ENCODE data around the gene LUZP1.

LUZP1 gene

GRCh38 chr1:23116921-23117699 is 51.5 kb downstream of the LUZP1 start:
- DNase-seq (ENCODE audit: low spot score) = no peak

GRCh38 chr1:23116216-23116836 is 52.3 kb downstream of the LUZP1 start:
- DNase-seq (ENCODE audit: low spot score) = no peak

GRCh38 chr1:23114424-23115079 is 54.1 kb downstream of the LUZP1 start:
- DNase-seq (ENCODE audit: low spot score) = no peak

DNA sequence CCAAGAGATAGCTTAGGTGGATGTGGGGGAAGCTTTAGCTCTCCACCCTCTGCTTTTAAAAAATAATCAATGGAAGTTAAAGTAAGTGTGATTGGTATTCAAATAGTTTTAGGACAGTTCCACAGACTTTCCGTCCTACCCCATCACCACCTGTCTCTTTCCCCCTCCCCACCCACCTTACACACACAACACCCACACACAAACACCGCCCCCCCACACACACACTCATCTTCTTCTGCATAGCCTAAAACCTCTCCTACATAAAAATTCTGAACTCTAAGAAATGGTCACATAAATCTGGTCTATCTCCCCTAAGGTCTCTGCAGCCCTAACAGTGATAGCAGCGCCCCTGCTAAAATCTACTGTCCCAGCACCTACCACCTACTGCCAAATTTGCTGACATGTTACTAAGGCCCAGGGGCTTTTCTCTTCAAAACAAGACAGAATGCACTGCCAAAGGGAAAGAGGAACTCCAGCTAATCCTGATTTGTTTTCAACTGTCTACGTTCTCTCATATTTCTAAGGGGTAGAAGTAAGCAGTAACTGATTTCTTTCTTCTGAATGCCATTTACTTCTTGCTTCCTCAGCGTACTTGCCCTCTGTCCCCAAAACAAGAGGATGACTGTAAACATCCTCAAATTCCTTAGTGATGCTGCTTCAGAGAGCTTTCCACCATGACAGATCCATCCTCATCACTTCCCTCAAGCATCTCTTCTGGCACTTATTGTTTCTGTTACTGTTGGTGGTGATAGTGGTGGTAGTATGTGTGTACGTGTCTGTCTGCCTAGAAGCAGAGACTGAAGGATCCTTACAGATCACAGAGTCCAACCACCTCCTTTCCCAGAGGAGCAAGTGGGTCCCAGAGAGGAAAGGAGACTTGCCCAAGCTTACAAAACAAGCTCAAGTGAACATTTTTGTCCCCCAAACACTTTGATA is 56.8 kb downstream of the LUZP1 start:
- DNase-seq (ENCODE audit: low spot score) = no peak

DNA sequence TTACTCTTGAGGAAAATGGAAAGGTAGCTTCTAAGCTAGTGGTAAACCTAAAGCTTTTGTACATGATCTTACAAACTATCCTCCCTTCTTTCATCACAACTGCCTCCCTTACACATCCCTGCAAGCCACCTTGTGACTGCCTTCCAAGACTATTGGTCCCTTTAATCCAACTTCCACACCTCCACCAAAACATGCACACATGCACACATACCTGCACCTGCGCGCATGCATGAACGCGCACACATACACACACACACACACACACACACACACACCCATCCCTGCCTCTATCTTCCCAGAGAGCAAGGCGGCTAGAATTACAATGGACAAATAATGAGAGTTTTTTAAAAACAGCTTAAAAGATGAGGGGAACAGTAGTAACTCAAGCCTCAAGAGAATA is 58.3 kb downstream of the LUZP1 start:
- no peak for DNase-seq (ENCODE audit: low spot score)

GRCh38 chr1:23108918-23109533 is 59.6 kb downstream of the LUZP1 start:
- no peak for DNase-seq (ENCODE audit: low spot score)

DNA sequence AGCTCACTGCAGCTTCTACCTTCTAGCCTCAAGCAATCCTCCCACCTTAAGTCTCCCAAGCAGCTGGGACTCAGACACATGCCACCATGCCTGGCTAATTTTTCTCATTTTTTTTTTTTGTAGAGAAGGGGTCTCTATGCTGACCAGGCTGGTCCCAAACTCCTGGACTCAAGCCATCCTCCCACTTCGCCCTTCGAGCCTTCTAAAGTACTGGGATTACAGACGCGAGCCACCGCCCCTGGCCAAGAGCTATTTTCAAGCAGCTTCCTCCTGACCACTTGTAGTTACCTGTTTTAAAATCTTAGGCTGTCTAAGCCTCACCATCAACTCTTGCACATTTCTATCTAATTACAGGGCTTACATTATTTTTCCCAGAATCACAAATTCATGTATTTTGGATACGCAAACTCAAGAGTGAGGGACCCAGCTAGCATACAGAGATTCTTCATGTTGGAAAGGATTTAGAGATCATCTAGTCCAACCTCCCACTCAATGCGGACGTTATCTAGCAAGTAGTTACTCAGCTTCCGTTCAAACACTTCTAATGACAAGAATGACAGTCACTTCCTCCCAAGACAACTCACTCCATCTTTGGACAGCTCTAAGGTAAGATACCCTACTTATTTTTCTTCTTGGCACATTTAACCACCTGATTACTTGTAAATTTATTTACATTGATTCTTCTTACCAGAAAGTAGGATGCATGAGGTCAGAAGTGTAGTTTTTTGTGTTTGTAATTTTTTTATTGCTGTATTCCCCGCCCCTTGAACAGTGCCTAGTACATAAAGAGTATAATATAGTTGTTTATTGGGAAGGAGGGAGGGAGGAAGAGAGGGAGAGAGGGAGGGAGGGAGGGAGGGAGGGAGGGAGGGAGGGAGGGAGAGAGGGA is 65.4 kb downstream of the LUZP1 start:
- DNase-seq (ENCODE audit: low spot score) = no peak

DNA sequence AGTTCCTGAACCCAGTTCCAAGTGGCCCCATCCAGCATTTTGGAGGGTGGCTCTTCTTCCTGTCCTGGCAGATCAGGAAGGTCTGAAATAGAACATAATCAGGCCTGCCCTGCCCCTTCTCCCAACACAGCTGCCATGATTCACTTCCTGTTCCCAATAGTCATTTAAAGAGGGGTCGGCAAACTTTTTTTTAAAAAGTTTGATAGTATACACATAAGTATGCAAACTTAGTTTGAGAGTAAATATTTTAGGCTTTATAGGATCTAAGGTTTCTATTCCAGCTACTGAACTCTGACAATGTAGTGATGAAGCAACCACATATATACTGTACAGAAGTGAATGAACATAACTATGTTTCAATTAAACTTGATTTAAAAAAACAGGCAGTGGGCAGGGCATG is 66.4 kb downstream of the LUZP1 start:
- DNase-seq (ENCODE audit: low spot score) = no peak

- DNase-seq (ENCODE audit: low spot score) = no peak
Observed at GRCh38 chr1:23101887-23102286, 66.8 kb downstream of the LUZP1 start.

- DNase-seq (ENCODE audit: low spot score) = no peak
Observed at GRCh38 chr1:23101101-23101827, 67.4 kb downstream of the LUZP1 start.

GRCh38 chr1:23100074-23100748 is 68.4 kb downstream of the LUZP1 start:
- DNase-seq (ENCODE audit: low spot score) = no peak

DNA sequence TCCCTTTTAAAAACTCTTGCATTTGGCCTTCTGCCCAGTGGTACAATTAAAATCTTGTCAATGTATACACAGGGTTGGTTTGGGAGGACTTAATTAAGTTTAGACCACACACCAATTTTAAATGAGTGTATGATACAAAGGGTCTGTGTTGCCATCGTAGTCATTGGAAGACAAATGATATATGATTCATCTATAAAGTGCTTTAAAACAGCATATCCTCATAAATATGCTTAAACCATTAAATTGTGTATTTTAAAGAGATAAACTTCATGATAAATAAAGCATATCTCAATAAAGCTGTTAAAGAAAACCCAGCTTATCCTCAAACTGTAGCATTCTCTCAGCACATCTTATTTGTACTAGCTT is 69.5 kb downstream of the LUZP1 start:
- DNase-seq (ENCODE audit: low spot score) = no peak

- DNase-seq (ENCODE audit: low spot score) = peak; percentile 69
Observed at GRCh38 chr1:23098463-23099170, 70.0 kb downstream of the LUZP1 start.

- no peak for DNase-seq (ENCODE audit: low spot score)
Observed at GRCh38 chr1:23097316-23097715, 71.3 kb downstream of the LUZP1 start.

- no peak for DNase-seq (ENCODE audit: low spot score)
Observed at GRCh38 chr1:23092447-23092846, 76.2 kb downstream of the LUZP1 start.

DNA sequence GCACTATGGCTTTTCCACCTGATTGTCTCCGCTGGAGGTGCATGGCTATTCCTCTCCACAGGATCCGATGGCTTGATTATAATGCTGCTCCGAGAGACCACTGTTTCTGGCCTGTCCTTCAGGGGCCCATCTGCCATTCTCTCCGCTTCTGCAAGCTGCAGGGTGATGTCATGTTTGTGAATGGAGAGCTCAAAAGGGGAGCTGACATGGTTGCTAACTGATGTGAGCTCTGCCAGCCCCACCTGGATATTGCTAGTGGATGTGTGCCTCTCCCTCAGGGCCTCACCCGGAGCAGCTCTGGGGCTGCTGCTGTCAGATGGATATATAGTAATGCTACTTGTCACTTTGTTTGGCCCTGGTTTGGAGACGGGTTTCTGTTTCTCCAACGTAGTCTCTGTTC is 77.1 kb downstream of the LUZP1 start:
- DNase-seq (ENCODE audit: low spot score) = no peak

DNA sequence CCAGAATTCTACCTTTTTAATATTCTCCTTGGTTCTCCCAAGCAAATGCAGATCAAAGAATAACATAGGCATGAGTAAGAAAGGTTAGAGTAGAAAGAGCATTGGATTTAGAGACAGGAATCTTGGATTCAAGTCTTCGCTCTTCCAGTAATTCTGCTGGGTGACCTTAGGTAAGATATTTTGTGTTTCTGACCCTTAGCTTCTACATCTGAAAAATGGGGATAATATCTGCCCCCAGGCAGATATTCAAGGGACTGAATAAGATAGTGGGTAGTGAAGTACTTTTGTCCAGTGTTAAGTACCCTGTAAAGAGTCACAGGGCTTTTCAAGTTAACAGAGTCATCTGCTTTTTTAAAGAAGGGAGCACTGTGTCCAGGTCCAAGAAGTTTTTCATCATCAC is 78.6 kb downstream of the LUZP1 start:
- no peak for DNase-seq (ENCODE audit: low spot score)

DNA sequence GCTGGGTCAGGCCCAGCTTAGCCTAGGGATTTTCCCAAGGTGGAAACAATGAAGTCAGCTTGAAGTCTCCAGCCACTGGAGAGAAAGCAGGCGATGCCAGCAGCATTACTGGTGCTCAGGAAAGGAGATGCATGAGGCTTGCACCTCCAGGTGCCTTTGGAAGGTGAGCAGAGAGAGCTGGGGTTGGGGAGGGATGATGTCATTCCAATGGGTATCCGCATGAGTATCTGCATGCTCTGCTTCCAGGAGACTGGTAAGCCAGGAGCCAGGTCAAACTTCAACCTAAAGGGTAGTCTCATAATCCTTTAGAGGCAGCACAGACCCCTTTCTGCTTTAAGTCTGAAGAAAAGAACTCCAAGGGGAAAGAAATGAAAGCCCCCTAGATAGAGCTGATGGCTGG is 80.6 kb downstream of the LUZP1 start:
- no peak for DNase-seq (ENCODE audit: low spot score)

GRCh38 chr1:23085696-23086095 is 83.0 kb downstream of the LUZP1 start:
- no peak for DNase-seq (ENCODE audit: low spot score)

Measured in putamen (tissue), 1 donor.